NT2/D1 (cell line): ENCODE data around the gene FOXK1.

Experiments
- SUZ12 ChIP-seq: IDR thresholded peaks from 2 replicates; pipeline ENCODE4 v1.6.1; 2011; ENCODE audit not compliant: insufficient read length, insufficient read depth; ENCODE audit errors: extremely low read depth
- YY1 ChIP-seq: IDR thresholded peaks from 2 replicates; pipeline ENCODE4 v1.6.1; 2011; ENCODE audit not compliant: insufficient read length, insufficient read depth
- ZNF274 ChIP-seq: IDR thresholded peaks from 2 replicates; pipeline ENCODE4 v1.6.1; 2011; ENCODE audit warnings: mild to moderate bottlenecking, low read depth, low read length

- TF ChIP-seq YY1 (no peak), ZNF274 (no peak), SUZ12 (no peak)
These were observed 77.1 kb downstream of the FOXK1 start for GRCh38 chr7:4759211-4759610.
